Left cardiac atrium (tissue), 4 donors: ENCODE measurements around the gene KLHDC4. TPM values are rescaled to one million over a fixed set of nuclear protein-coding genes. Genes with fewer than 3 reads are reported as not detected.

Experiments used
- ATAC-seq, 2 donors: fragments of 200-7000 bp; cut with Tn5 transposase; one replicate each; pipeline ENCODE4 v1.9.1; 2020; ENCODE audit warnings: mild to moderate bottlenecking in 2 of 2, moderate library complexity in 2 of 2
- DNase-seq: peaks from one replicate; pipeline ENCODE4 v3.0.0-alpha.2; 2020
- intact Hi-C, 2 donors: fragments of 100-400 bp; cut with DNase I; formaldehyde crosslinking; loops; one replicate each; pipeline versions ENCODE4 v1.14.1 to v1.15.1; 2022 to 2023
- total RNA-seq, 2 donors: library from RNA; stranded (reverse); fragmentation: NEBNext Ultra II Directional; extraction: Animal tissue kit (Norgen Biotek cat#: 25700); gene quantifications; one replicate each; pipeline ENCODE4 v1.2.1, GENCODE V29; 2021
- donor health status: DM: no; HTN: yes; CAD: no.
- donor health status: DM: no; HTN: yes; CAD: no; lungs with severe emphysema.
- donor health status: DM: yes; HTN: yes; CAD: no.
- donor health status: Dilated cardiomyopathy.

The KLHDC4 gene
- total RNA-seq, 2 donors from 2014 or later, result 11.4 to 18.0 TPM

- intact Hi-C loops, result no loop called here
- ATAC-seq (no peak), DNase-seq (no peak)
These were observed 59.3 kb downstream of the KLHDC4 start for GRCh38 chr16:87706278-87707000.

- ATAC-seq (no peak), DNase-seq (no peak)
- intact Hi-C loops, result no loop called here
These were observed 60.0 kb downstream of the KLHDC4 start for GRCh38 chr16:87705771-87706277.

- DNase-seq (no peak), ATAC-seq (no peak)
- intact Hi-C loops, result no loop called here
These were observed 60.9 kb downstream of the KLHDC4 start for GRCh38 chr16:87704754-87705353.

- ATAC-seq, result no peak
- DNase-seq, result no peak
- intact Hi-C loops, result no loop called here
These were observed 61.9 kb downstream of the KLHDC4 start for GRCh38 chr16:87703835-87704375.

- no peak for ATAC-seq
- intact Hi-C loops, result no loop called here
These were observed 62.7 kb downstream of the KLHDC4 start for GRCh38 chr16:87703071-87703470.

GRCh38 chr16:87702325-87702811 lies 63.4 kb downstream of the KLHDC4 start:
- intact Hi-C loops, result no loop called here
- no peak for ATAC-seq

More at GRCh38 chr16:87703071-87703470, 62.7 kb downstream of the KLHDC4 start:
- no peak for DNase-seq

GRCh38 chr16:87701505-87701921 lies 64.3 kb downstream of the KLHDC4 start:
- no peak for ATAC-seq
- intact Hi-C loops, result no loop called here

More at GRCh38 chr16:87702325-87702811, 63.4 kb downstream of the KLHDC4 start:
- no peak for DNase-seq

GRCh38 chr16:87701078-87701460 lies 64.7 kb downstream of the KLHDC4 start:
- ATAC-seq, result no peak
- intact Hi-C loops, result no loop called here
- no peak for DNase-seq

More at GRCh38 chr16:87701505-87701921, 64.3 kb downstream of the KLHDC4 start:
- no peak for DNase-seq

GRCh38 chr16:87700406-87701077 lies 65.2 kb downstream of the KLHDC4 start:
- ATAC-seq, result no peak
- no peak for DNase-seq
- intact Hi-C loops, result no loop called here

GRCh38 chr16:87698676-87699199 lies 67.0 kb downstream of the KLHDC4 start:
- intact Hi-C loops, result no loop called here

GRCh38 chr16:87698241-87698640 lies 67.5 kb downstream of the KLHDC4 start:
- intact Hi-C loops, result no loop called here
- DNase-seq (no peak), ATAC-seq (no peak)

More at GRCh38 chr16:87698676-87699199, 67.0 kb downstream of the KLHDC4 start:
- ATAC-seq (no peak), DNase-seq (no peak)

GRCh38 chr16:87697792-87698191 lies 68.0 kb downstream of the KLHDC4 start:
- intact Hi-C loops, result no loop called here

GRCh38 chr16:87697256-87697655 lies 68.5 kb downstream of the KLHDC4 start:
- ATAC-seq (no peak), DNase-seq (no peak)
- intact Hi-C loops, result no loop called here

More at GRCh38 chr16:87697792-87698191, 68.0 kb downstream of the KLHDC4 start:
- ATAC-seq, result no peak
- DNase-seq, result no peak

- DNase-seq (no peak), ATAC-seq (no peak)
- intact Hi-C loops, result no loop called here
These were observed 69.1 kb downstream of the KLHDC4 start for GRCh38 chr16:87696726-87697125.

- no peak for ATAC-seq
- intact Hi-C loops, result no loop called here
- no peak for DNase-seq
These were observed 70.3 kb downstream of the KLHDC4 start for GRCh38 chr16:87695534-87695933.

- no peak for DNase-seq
- ATAC-seq, result no peak
- intact Hi-C loops, result no loop called here
These were observed 71.2 kb downstream of the KLHDC4 start for GRCh38 chr16:87694441-87695125.

- DNase-seq (no peak), ATAC-seq (no peak)
- intact Hi-C loops, result no loop called here
These were observed 72.0 kb downstream of the KLHDC4 start for GRCh38 chr16:87693827-87694226.

- intact Hi-C loops, result no loop called here
- ATAC-seq (peak in 1 of 2 donors; percentile 3), DNase-seq (no peak)
These were observed 73.0 kb downstream of the KLHDC4 start for GRCh38 chr16:87692756-87693155.

- intact Hi-C loops, result no loop called here
- DNase-seq, result no peak
These were observed 73.6 kb downstream of the KLHDC4 start for GRCh38 chr16:87692176-87692575.

More at GRCh38 chr16:87692176-87692575, 73.6 kb downstream of the KLHDC4 start:
- ATAC-seq, result no peak
